K562 (cell line): Measurements from ENCODE around the gene TUT1. TPM values are rescaled to one million over a fixed set of nuclear protein-coding genes. Genes with fewer than 3 reads are reported as not detected.

ENCODE experiments used
- BRCA1 ChIP-seq, 2 experiments: fragments of 450-650 bp in 1 of 2; sonication (generic) in 1 of 2; formaldehyde crosslinking in 1 of 2; IDR thresholded peaks; 2 replicates each; pipeline versions ENCODE4 v1.5.0 to v1.6.1; 2017 to 2020; ENCODE audit warnings: mild to moderate bottlenecking in 1 of 2, missing genetic modification reagents in 1 of 2
- BRF1 ChIP-seq: IDR thresholded peaks from 3 replicates; pipeline ENCODE4 v1.6.1; 2011; ENCODE audit warnings: borderline replicate concordance, mild to moderate bottlenecking; ENCODE audit not compliant: insufficient read length; ENCODE audit errors: extremely low read depth
- ETS2 ChIP-seq: IDR thresholded peaks from 2 replicates; pipeline ENCODE4 v1.6.1; 2016; ENCODE audit warnings: borderline replicate concordance, missing genetic modification characterization, mild to moderate bottlenecking, moderate library complexity, missing compliant biosample characterization; ENCODE audit not compliant: poor library complexity, severe bottlenecking
- KDM1A ChIP-seq, 2 experiments: fragments of 450-650 bp; IDR thresholded peaks; 2 replicates each; pipeline ENCODE4 v1.6.1; 2016; ENCODE audit warnings: mild to moderate bottlenecking in 2 of 2
- KLF6 ChIP-seq: fragments of 250-450 bp; sonication (Bioruptor Pico); IDR thresholded peaks from 2 replicates; pipeline ENCODE4 v1.4.0; 2020; ENCODE audit warnings: mild to moderate bottlenecking, moderate library complexity, borderline replicate concordance
- NUFIP1 ChIP-seq: fragments of 450-650 bp; IDR thresholded peaks from 2 replicates; pipeline ENCODE4 v1.6.1; 2018; ENCODE audit not compliant: partially characterized antibody
- RHOXF2B ChIP-seq: fragments of 250-450 bp; sonication (Bioruptor Pico); conservative IDR thresholded peaks from 2 replicates; pipeline ENCODE4 v1.5.1; 2021
- SMAD3 ChIP-seq: fragments of 450-650 bp; formaldehyde crosslinking; conservative IDR thresholded peaks from 2 replicates; pipeline ENCODE4 v1.4.0; 2020; ENCODE audit warnings: mild to moderate bottlenecking
- SUPT5H ChIP-seq: fragments of 450-650 bp; IDR thresholded peaks from 2 replicates; pipeline ENCODE4 v1.6.1; 2016
- TARDBP ChIP-seq: fragments of 450-650 bp; IDR thresholded peaks from 2 replicates; pipeline ENCODE4 v1.6.1; 2016
- THRAP3 ChIP-seq: fragments of 450-650 bp; IDR thresholded peaks from 2 replicates; pipeline ENCODE4 v1.6.1; 2016; ENCODE audit warnings: mild to moderate bottlenecking, inconsistent platforms, borderline replicate concordance
- ZBTB26 ChIP-seq: fragments of 450-650 bp; formaldehyde crosslinking; IDR thresholded peaks from 2 replicates; pipeline ENCODE4 v1.4.0; 2022; ENCODE audit warnings: missing genetic modification characterization
- ZBTB8A ChIP-seq: fragments of 450-650 bp; IDR thresholded peaks from 2 replicates; pipeline ENCODE4 v1.6.1; 2018; ENCODE audit warnings: mild to moderate bottlenecking, moderate library complexity; ENCODE audit not compliant: partially characterized antibody
- ZNF146 ChIP-seq: IDR thresholded peaks from one replicate; pipeline ENCODE4 v1.6.1; 2018; ENCODE audit warnings: missing compliant biosample characterization; ENCODE audit not compliant: unreplicated experiment
- ZNF354B ChIP-seq: fragments of 250-450 bp; sonication (Bioruptor Pico); IDR thresholded peaks from 2 replicates; pipeline ENCODE4 v1.4.0; 2020
- ZNF609 ChIP-seq: sonication (generic); formaldehyde crosslinking; IDR thresholded peaks from 2 replicates; pipeline ENCODE4 v1.8.1; 2023; ENCODE audit warnings: missing genetic modification reagents, mild to moderate bottlenecking, borderline replicate concordance
- ZNF785 ChIP-seq: fragments of 250-450 bp; sonication (Bioruptor Pico); IDR thresholded peaks from 2 replicates; pipeline ENCODE4 v1.4.0; 2020; ENCODE audit warnings: mild to moderate bottlenecking
- polyA plus RNA-seq, 8 experiments: library from polyadenylated mRNA; depleted of rRNA in 4 of 8; stranded (reverse) in 5 of 8; unstranded in 3 of 8; fragments of >200 nt; fragmentation: Nextera tagmentation in 2 of 8; fragmentation: Illumina TruSeq in 1 of 8; extraction: Ambion mirVana in 2 of 8; extraction: Trizol in 1 of 8; gene quantifications; 2 replicates each; pipeline versions ENCODE4 v1.2.1 to v1.2.3, GENCODE V29; 2011 to 2014; ENCODE audit warnings: inconsistent platforms in 1 of 8, missing spikeins in 1 of 8
- total RNA-seq, 7 experiments: library from RNA; depleted of rRNA in 6 of 7; stranded (reverse); fragments of >200 nt in 6 of 7; fragmentation: Illumina TruSeq in 2 of 7; extraction: Trizol in 2 of 7; gene quantifications; 2 replicates each; pipeline versions ENCODE4 v1.2.1 to v1.2.3, GENCODE V29; 2011 to 2021; ENCODE audit warnings: low replicate concordance in 1 of 7
- TF ChIP-seq, protein P1 (sequence below): sonication (generic); formaldehyde crosslinking; IDR thresholded peaks from 2 replicates; pipeline ENCODE4 v1.8.1; 2022; ENCODE audit warnings: missing genetic modification reagents
- TF ChIP-seq, protein P2 (sequence below): IDR thresholded peaks from 2 replicates; pipeline ENCODE4 v1.6.1; 2014; ENCODE audit warnings: antibody characterized with exemption

TUT1 gene
- total and polyA plus RNA-seq, 9 of the 15 experiments (the other 6 are each of a cell fraction or from before 2014, with no cell fraction given), result 0.66 to 44.3 (median 15.7) TPM

DNA sequence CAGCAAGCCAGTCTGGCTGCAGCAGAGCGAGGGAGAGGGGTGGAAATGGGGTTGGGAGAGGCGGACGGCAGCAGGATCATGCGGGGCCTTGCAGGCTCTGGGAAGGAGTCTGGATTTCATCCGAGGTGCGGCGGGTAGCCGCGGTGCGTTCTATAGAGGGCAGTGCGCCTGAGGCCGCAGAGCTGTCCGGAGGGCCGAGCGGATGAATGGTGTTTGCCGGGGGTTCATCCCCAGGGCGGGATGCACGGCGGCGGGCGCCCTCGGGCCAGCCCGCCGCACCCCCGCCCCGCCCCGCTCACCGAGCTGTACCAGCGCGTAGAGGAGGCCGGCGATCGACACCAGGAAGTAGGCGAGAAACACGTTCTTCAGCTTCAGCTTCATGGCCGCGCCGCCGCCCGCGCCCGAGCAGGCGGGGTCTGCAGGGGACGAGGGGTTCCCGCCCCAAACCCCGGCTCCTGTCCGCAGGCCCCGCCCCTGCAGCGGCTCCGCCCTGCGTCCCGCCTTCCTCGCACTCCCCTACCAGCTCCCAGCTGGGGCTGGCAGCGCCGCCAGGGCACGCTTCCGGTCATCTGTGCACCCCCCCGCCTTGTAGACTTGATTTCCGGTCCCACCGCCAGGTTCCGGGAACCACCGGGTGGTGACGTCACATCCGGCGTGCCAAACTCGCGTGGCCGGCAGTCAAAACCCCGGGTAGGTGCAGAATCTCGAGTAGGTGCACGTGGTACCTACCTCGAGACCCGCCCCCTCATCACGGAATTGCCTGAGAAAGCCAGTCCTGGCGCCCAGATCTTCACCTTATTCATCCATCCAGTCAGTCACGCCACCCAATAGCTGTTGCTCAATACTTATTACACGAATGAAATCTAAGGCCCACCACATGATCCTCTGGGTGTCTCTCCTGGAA lies 30.5 kb upstream of the TUT1 start, which contains the start of gene B3GAT3 (continued):
- TF ChIP-seq ZNF609 (0 out of 2 replicates have a peak, but pooled peaks have one; percentile 44), KDM1A (IDR thresholded peaks at IDR 0.05) (no peak), ZNF785 (no peak), ZBTB26 (CRISPR knock-in tag) (peak; percentile 52; the same call in 1 of the 2 replicates), THRAP3 (0 out of 2 replicates have a peak, but pooled peaks have one; percentile 37), NUFIP1 (no peak), BRF1 (no peak), TARDBP (peak; percentile 53; the same call in 1 of the 2 replicates), ZNF354B (no peak), RHOXF2B (no peak), KLF6 (no peak), SMAD3 (CRISPR knock-in tag) (no peak), SUPT5H (peak; percentile 74), BRCA1 (IDR thresholded peaks at IDR 0.05) (no peak), BRCA1 (CRISPR knock-in tag; IDR thresholded peaks at IDR 0.05) (no peak), ETS2 (tag) (no peak), ZBTB8A (no peak), ZNF146 (CRISPR knock-in tag) (no peak)
- TF ChIP-seq, protein P1, sequence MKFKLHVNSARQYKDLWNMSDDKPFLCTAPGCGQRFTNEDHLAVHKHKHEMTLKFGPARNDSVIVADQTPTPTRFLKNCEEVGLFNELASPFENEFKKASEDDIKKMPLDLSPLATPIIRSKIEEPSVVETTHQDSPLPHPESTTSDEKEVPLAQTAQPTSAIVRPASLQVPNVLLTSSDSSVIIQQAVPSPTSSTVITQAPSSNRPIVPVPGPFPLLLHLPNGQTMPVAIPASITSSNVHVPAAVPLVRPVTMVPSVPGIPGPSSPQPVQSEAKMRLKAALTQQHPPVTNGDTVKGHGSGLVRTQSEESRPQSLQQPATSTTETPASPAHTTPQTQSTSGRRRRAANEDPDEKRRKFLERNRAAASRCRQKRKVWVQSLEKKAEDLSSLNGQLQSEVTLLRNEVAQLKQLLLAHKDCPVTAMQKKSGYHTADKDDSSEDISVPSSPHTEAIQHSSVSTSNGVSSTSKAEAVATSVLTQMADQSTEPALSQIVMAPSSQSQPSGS (CRISPR knock-in tag), result peak; percentile 68; the same call in 1 of the 2 replicates
- TF ChIP-seq, protein P2, sequence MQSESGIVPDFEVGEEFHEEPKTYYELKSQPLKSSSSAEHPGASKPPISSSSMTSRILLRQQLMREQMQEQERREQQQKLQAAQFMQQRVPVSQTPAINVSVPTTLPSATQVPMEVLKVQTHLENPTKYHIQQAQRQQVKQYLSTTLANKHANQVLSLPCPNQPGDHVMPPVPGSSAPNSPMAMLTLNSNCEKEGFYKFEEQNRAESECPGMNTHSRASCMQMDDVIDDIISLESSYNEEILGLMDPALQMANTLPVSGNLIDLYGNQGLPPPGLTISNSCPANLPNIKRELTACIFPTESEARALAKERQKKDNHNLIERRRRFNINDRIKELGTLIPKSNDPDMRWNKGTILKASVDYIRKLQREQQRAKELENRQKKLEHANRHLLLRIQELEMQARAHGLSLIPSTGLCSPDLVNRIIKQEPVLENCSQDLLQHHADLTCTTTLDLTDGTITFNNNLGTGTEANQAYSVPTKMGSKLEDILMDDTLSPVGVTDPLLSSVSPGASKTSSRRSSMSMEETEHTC, result 0 out of 2 replicates have a peak, but pooled peaks have one; percentile 26
